ENCODE measurements around the gene DNER. TPM values are rescaled to one million over a fixed set of nuclear protein-coding genes. Genes with fewer than 3 reads are reported as not detected.

DNER gene
- total RNA-seq, 1 donor from 2014 or later, result not detected

GRCh38 chr2:229350883-229351282 is 363.5 kb downstream of the DNER start:
- H3K27ac Mint-ChIP-seq, result no peak overlapping the region
- peaks cover 12% of the 10 kb centered on the region for H3K9me3 Mint-ChIP-seq
- no peak for ATAC-seq (ENCODE audit: low read depth)

GRCh38 chr2:229350117-229350805 is 364.1 kb downstream of the DNER start:
- no peaks in the 10 kb centered on the region for H3K27me3 Mint-ChIP-seq
- no peak for TF ChIP-seq CTCF (IDR thresholded peaks at IDR 0.05)
- H3K27ac Mint-ChIP-seq, result no peak overlapping the region

More at GRCh38 chr2:229350883-229351282, 363.5 kb downstream of the DNER start:
- CTCF ChIA-PET, result no interaction called here
- Mint-ChIP-seq H3K4me3 (no peak overlapping the region), H3K27me3 (no peaks in the 10 kb centered on the region), H3K36me3 (ENCODE audit: low read depth) (no peaks in the 10 kb centered on the region), H3K4me1 (no peaks in the 10 kb centered on the region)
- intact Hi-C loops (cut with micrococcal nuclease), result no loop called here
- no peak for TF ChIP-seq CTCF (IDR thresholded peaks at IDR 0.05)
- DNase-seq, result no peak
- POLR2A ChIA-PET, result no interaction called here

GRCh38 chr2:229348128-229348527 is 366.2 kb downstream of the DNER start:
- DNase-seq (no peak), ATAC-seq (ENCODE audit: low read depth) (no peak)
- TF ChIP-seq CTCF (IDR thresholded peaks at IDR 0.05), result no peak
- H3K27ac Mint-ChIP-seq, result no peak overlapping the region
- intact Hi-C loops (cut with micrococcal nuclease), result no loop called here
- H3K4me1 Mint-ChIP-seq, result no peaks in the 10 kb centered on the region
- H3K4me3 Mint-ChIP-seq, result no peak overlapping the region
- POLR2A ChIA-PET, result no interaction called here
- CTCF ChIA-PET, result no interaction called here
- H3K27me3 Mint-ChIP-seq, result peaks cover 1% of the 10 kb centered on the region
- H3K9me3 Mint-ChIP-seq, result peaks cover 7% of the 10 kb centered on the region
- H3K36me3 Mint-ChIP-seq (ENCODE audit: low read depth), result no peaks in the 10 kb centered on the region

More at GRCh38 chr2:229350117-229350805, 364.1 kb downstream of the DNER start:
- Mint-ChIP-seq H3K4me1 (no peaks in the 10 kb centered on the region), H3K4me3 (no peak overlapping the region), H3K36me3 (ENCODE audit: low read depth) (no peaks in the 10 kb centered on the region), H3K9me3 (peaks cover 12% of the 10 kb centered on the region)
- DNase-seq (no peak), ATAC-seq (ENCODE audit: low read depth) (no peak)
- intact Hi-C loops (cut with micrococcal nuclease), result no loop called here
- ChIA-PET CTCF (no interaction called here), POLR2A (no interaction called here)

GRCh38 chr2:229346816-229347540 is 367.4 kb downstream of the DNER start:
- ATAC-seq (ENCODE audit: low read depth), result no peak
- intact Hi-C loops (cut with micrococcal nuclease), result no loop called here
- Mint-ChIP-seq H3K4me1 (no peaks in the 10 kb centered on the region), H3K27ac (no peak overlapping the region), H3K9me3 (peaks cover 7% of the 10 kb centered on the region), H3K36me3 (ENCODE audit: low read depth) (no peaks in the 10 kb centered on the region), H3K27me3 (peaks cover 1% of the 10 kb centered on the region), H3K4me3 (no peak overlapping the region)
- CTCF ChIA-PET, result interaction anchor here (0.9 kb wide), 1 partner anchor 46 kb away, joined by 3 read pairs; no protein-coding TSS in a partner anchor
- no peak for DNase-seq
- no peak for TF ChIP-seq CTCF (IDR thresholded peaks at IDR 0.05)
- POLR2A ChIA-PET, result no interaction called here

- POLR2A ChIA-PET, result no interaction called here
- Mint-ChIP-seq H3K4me3 (no peak overlapping the region), H3K27me3 (peaks cover 1% of the 10 kb centered on the region), H3K9me3 (peaks cover 4% of the 10 kb centered on the region), H3K27ac (no peak overlapping the region), H3K36me3 (ENCODE audit: low read depth) (no peaks in the 10 kb centered on the region), H3K4me1 (no peaks in the 10 kb centered on the region)
- CTCF ChIA-PET, result no interaction called here
- no peak for TF ChIP-seq CTCF (IDR thresholded peaks at IDR 0.05)
- ATAC-seq (ENCODE audit: low read depth) (no peak), DNase-seq (no peak)
- intact Hi-C loops (cut with micrococcal nuclease), result no loop called here
These were observed 369.4 kb downstream of the DNER start for GRCh38 chr2:229344955-229345354.
